Adrenal gland (tissue), 5 donors: Measurements from ENCODE around the gene AOPEP.

Experiments
- CTCF ChIP-seq, 6 experiments: fragments of 450-650 bp in 4 of 6; fragments of 200-600 bp in 2 of 6; sonication (generic) in 1 of 6; IDR thresholded peaks; 1 replicate in 5 of 6; 2 replicates in 1 of 6; pipeline versions ENCODE4 v1.5.1 to v1.8.0; 2016 to 2021; ENCODE audit warnings: antibody characterized with exemption in 6 of 6, mild to moderate bottlenecking in 2 of 6, moderate library complexity in 1 of 6
- POLR2A ChIP-seq, 2 donors: fragments of 450-650 bp; IDR thresholded peaks; one replicate each; pipeline ENCODE4 v1.6.1; 2017; ENCODE audit warnings: antibody characterized with exemption in 2 of 2, mild to moderate bottlenecking in 2 of 2, moderate library complexity in 1 of 2
- donor health status: DM: no; HTN: no; CAD: no.

GRCh38 chr9:95053611-95054570 is 327.4 kb downstream of the AOPEP start:
- no peak for TF ChIP-seq CTCF (IDR thresholded peaks at IDR 0.05)
- no peak for TF ChIP-seq POLR2A (IDR thresholded peaks at IDR 0.05)
